IgD-negative memory B cell (primary cell): ENCODE data around the gene KAT2B. TPM values are rescaled to one million over a fixed set of nuclear protein-coding genes. Genes with fewer than 3 reads are reported as not detected.

Experiments used
- H3K27ac Mint-ChIP-seq, 3 donors: one replicate each; pipeline ENCODE4 v1.8.0; 2020 to 2022; ENCODE audit warnings: mild to moderate bottlenecking in 3 of 3, mixed read lengths in 3 of 3, moderate library complexity in 1 of 3
- H3K27me3 Mint-ChIP-seq: one replicate; pipeline ENCODE4 v1.8.0; 2021; ENCODE audit warnings: mixed read lengths
- H3K36me3 Mint-ChIP-seq: one replicate; pipeline ENCODE4 v1.8.0; 2020; ENCODE audit warnings: mild to moderate bottlenecking, mixed read lengths
- H3K4me1 Mint-ChIP-seq, 3 donors: one replicate each; pipeline ENCODE4 v1.8.0; 2020 to 2022; ENCODE audit warnings: mixed read lengths in 3 of 3, mild to moderate bottlenecking in 1 of 3
- H3K4me3 Mint-ChIP-seq, 4 donors: one replicate each; pipeline ENCODE4 v1.8.0; 2020 to 2022; ENCODE audit warnings: mild to moderate bottlenecking in 4 of 4, mixed read lengths in 4 of 4, moderate library complexity in 3 of 4
- H3K9me3 Mint-ChIP-seq, 3 donors: one replicate each; pipeline ENCODE4 v1.8.0; 2020 to 2021; ENCODE audit warnings: mixed read lengths in 3 of 3, mild to moderate bottlenecking in 1 of 3
- polyA plus RNA-seq: library from polyadenylated mRNA; unstranded; fragments of 300-500 nt; fragmentation: Illumina TruSeq; gene quantifications from one replicate; pipeline ENCODE4 v1.2.3, GENCODE V29; 2021

Gene KAT2B
- polyA plus RNA-seq, 1 donor from 2014 or later, result 4.8 TPM

- Mint-ChIP-seq H3K4me1 (no peaks in the 10 kb centered on the region), H3K27ac (peak overlapping the region in 1 of 3 donors; percentile 13), H3K9me3 (peaks cover 0 to 3% (median 2%) of the 10 kb centered on the region in 3 donors), H3K36me3 (peaks cover 10% of the 10 kb centered on the region), H3K4me3 (no peak overlapping the region), H3K27me3 (no peaks in the 10 kb centered on the region)
These were observed 107.1 kb downstream of the KAT2B start for GRCh38 chr3:20147361-20147760.

- Mint-ChIP-seq H3K27me3 (no peaks in the 10 kb centered on the region), H3K27ac (no peak overlapping the region), H3K4me1 (no peaks in the 10 kb centered on the region), H3K9me3 (no peaks in the 10 kb centered on the region), H3K4me3 (no peak overlapping the region), H3K36me3 (peaks cover 3% of the 10 kb centered on the region)
These were observed 108.2 kb downstream of the KAT2B start for GRCh38 chr3:20148466-20148865.

GRCh38 chr3:20154078-20154477 lies 113.8 kb downstream of the KAT2B start:
- Mint-ChIP-seq H3K36me3 (peaks cover 7% of the 10 kb centered on the region), H3K27me3 (no peaks in the 10 kb centered on the region)

GRCh38 chr3:20154928-20155327 lies 114.7 kb downstream of the KAT2B start:
- Mint-ChIP-seq H3K4me3 (no peak overlapping the region), H3K27me3 (no peaks in the 10 kb centered on the region), H3K4me1 (peaks cover 3 to 9% (median 3%) of the 10 kb centered on the region in 3 donors), H3K27ac (peak overlapping the region in 1 of 3 donors; percentile 73), H3K9me3 (no peaks in the 10 kb centered on the region), H3K36me3 (peaks cover 7% of the 10 kb centered on the region)

More at GRCh38 chr3:20154078-20154477, 113.8 kb downstream of the KAT2B start:
- Mint-ChIP-seq H3K9me3 (no peaks in the 10 kb centered on the region), H3K27ac (no peak overlapping the region), H3K4me1 (peaks cover 0 to 4% (median 0%) of the 10 kb centered on the region in 3 donors), H3K4me3 (no peak overlapping the region)

GRCh38 chr3:20160230-20160629 lies 120.0 kb downstream of the KAT2B start:
- no peaks in the 10 kb centered on the region for H3K27me3 Mint-ChIP-seq

GRCh38 chr3:20161714-20162113 lies 121.5 kb downstream of the KAT2B start:
- Mint-ChIP-seq H3K9me3 (no peaks in the 10 kb centered on the region), H3K4me3 (no peak overlapping the region), H3K27ac (no peak overlapping the region), H3K4me1 (peaks cover 20 to 33% (median 24%) of the 10 kb centered on the region in 3 donors), H3K36me3 (peaks cover 6% of the 10 kb centered on the region), H3K27me3 (no peaks in the 10 kb centered on the region)

More at GRCh38 chr3:20160230-20160629, 120.0 kb downstream of the KAT2B start:
- peaks cover 15 to 32% (median 23%) of the 10 kb centered on the region in 3 donors for H3K4me1 Mint-ChIP-seq
- peak overlapping the region in 1 of 4 donors; percentile 9 for H3K4me3 Mint-ChIP-seq
- no peaks in the 10 kb centered on the region for H3K9me3 Mint-ChIP-seq
- H3K27ac Mint-ChIP-seq, result peak overlapping the region; percentile 2 to 27 (median 7)
- peaks cover 6% of the 10 kb centered on the region for H3K36me3 Mint-ChIP-seq

- H3K4me1 Mint-ChIP-seq, result peaks cover 4 to 15% (median 10%) of the 10 kb centered on the region in 3 donors
- no peak overlapping the region for H3K4me3 Mint-ChIP-seq
- peaks cover 21% of the 10 kb centered on the region for H3K36me3 Mint-ChIP-seq
- no peaks in the 10 kb centered on the region for H3K9me3 Mint-ChIP-seq
- H3K27me3 Mint-ChIP-seq, result no peaks in the 10 kb centered on the region
- H3K27ac Mint-ChIP-seq, result peak overlapping the region in 2 of 3 donors; percentile 15 to 48
These were observed 133.7 kb downstream of the KAT2B start for GRCh38 chr3:20173844-20174410.

- no peaks in the 10 kb centered on the region for H3K27me3 Mint-ChIP-seq
- H3K4me1 Mint-ChIP-seq, result peaks cover 0 to 8% (median 3%) of the 10 kb centered on the region in 3 donors
- H3K36me3 Mint-ChIP-seq, result peaks cover 14% of the 10 kb centered on the region
- H3K9me3 Mint-ChIP-seq, result no peaks in the 10 kb centered on the region
- H3K27ac Mint-ChIP-seq, result no peak overlapping the region
- no peak overlapping the region for H3K4me3 Mint-ChIP-seq
These were observed 141.0 kb downstream of the KAT2B start for GRCh38 chr3:20181276-20181675.

- Mint-ChIP-seq H3K4me1 (peaks cover 0 to 8% (median 3%) of the 10 kb centered on the region in 3 donors), H3K27me3 (no peaks in the 10 kb centered on the region), H3K4me3 (no peak overlapping the region), H3K36me3 (peaks cover 13% of the 10 kb centered on the region), H3K9me3 (no peaks in the 10 kb centered on the region), H3K27ac (no peak overlapping the region)
These were observed 142.0 kb downstream of the KAT2B start for GRCh38 chr3:20182206-20182605.

GRCh38 chr3:20185331-20185678 lies 145.1 kb downstream of the KAT2B start:
- Mint-ChIP-seq H3K27me3 (no peaks in the 10 kb centered on the region), H3K9me3 (no peaks in the 10 kb centered on the region), H3K27ac (no peak overlapping the region), H3K4me3 (no peak overlapping the region), H3K36me3 (peaks cover 7% of the 10 kb centered on the region), H3K4me1 (peaks cover 0 to 6% (median 5%) of the 10 kb centered on the region in 3 donors)

- no peak within 1 kb of the TSS for H3K27ac Mint-ChIP-seq
- H3K9me3 Mint-ChIP-seq, result no peaks in the 10 kb centered on the region
- H3K27me3 Mint-ChIP-seq, result no peaks in the 10 kb centered on the region
- H3K36me3 Mint-ChIP-seq, result peaks cover 5% of the 10 kb centered on the region
- peaks cover 0 to 6% (median 5%) of the 10 kb centered on the region in 3 donors for H3K4me1 Mint-ChIP-seq
- no peak within 1 kb of the TSS for H3K4me3 Mint-ChIP-seq
These were observed 145.7 kb downstream of the KAT2B start, which contains the start of gene SGO1 for GRCh38 chr3:20185679-20186599. TSS of gene SGO1 (minus strand) at chr3:20186206. CDS start at chr3:20184027, 2,179 bp downstream.

- H3K36me3 Mint-ChIP-seq, result peaks cover 5% of the 10 kb centered on the region
- no peaks in the 10 kb centered on the region for H3K27me3 Mint-ChIP-seq
- no peaks in the 10 kb centered on the region for H3K9me3 Mint-ChIP-seq
- no peak overlapping the region for H3K27ac Mint-ChIP-seq
- no peak overlapping the region for H3K4me3 Mint-ChIP-seq
- H3K4me1 Mint-ChIP-seq, result peaks cover 0 to 6% (median 5%) of the 10 kb centered on the region in 3 donors
These were observed 146.4 kb downstream of the KAT2B start for GRCh38 chr3:20186600-20187004.

- Mint-ChIP-seq H3K4me1 (peaks cover 0 to 2% (median 0%) of the 10 kb centered on the region in 3 donors), H3K27ac (no peak overlapping the region), H3K9me3 (no peaks in the 10 kb centered on the region), H3K4me3 (no peak overlapping the region), H3K27me3 (no peaks in the 10 kb centered on the region), H3K36me3 (peaks cover 4% of the 10 kb centered on the region)
These were observed 150.7 kb downstream of the KAT2B start for GRCh38 chr3:20190991-20191390.

- H3K4me3 Mint-ChIP-seq, result no peak overlapping the region
- no peak overlapping the region for H3K27ac Mint-ChIP-seq
- no peaks in the 10 kb centered on the region for H3K9me3 Mint-ChIP-seq
- H3K36me3 Mint-ChIP-seq, result peaks cover 4% of the 10 kb centered on the region
- peaks cover 0 to 2% (median 2%) of the 10 kb centered on the region in 3 donors for H3K4me1 Mint-ChIP-seq
- H3K27me3 Mint-ChIP-seq, result no peaks in the 10 kb centered on the region
These were observed 154.7 kb downstream of the KAT2B start for GRCh38 chr3:20194793-20195460.

- Mint-ChIP-seq H3K27me3 (peaks cover 1% of the 10 kb centered on the region), H3K4me1 (peaks cover 0 to 8% (median 2%) of the 10 kb centered on the region in 3 donors), H3K27ac (no peak overlapping the region), H3K36me3 (peaks cover 4% of the 10 kb centered on the region), H3K4me3 (no peak overlapping the region), H3K9me3 (no peaks in the 10 kb centered on the region)
These were observed 157.5 kb downstream of the KAT2B start for GRCh38 chr3:20197775-20198174.
